Retinal pigment epithelial cell (primary cell): Measurements from ENCODE around the gene HHIPL1.

Experiments
- DNase-seq: peaks from one replicate; pipeline ENCODE4 v3.0.0-alpha.2; 2010; ENCODE audit warnings: low read depth
- H3K4me3 ChIP-seq: 2 replicates; pipeline ENCODE4 v1.5.1; 2011; ENCODE audit warnings: mild to moderate bottlenecking, low read length, control low read depth, moderate library complexity
- CTCF ChIP-seq: conservative IDR thresholded peaks from 2 replicates; pipeline ENCODE4 v1.5.1; 2011; ENCODE audit warnings: low read depth, low read length, control low read depth, inconsistent platforms

Gene HHIPL1

GRCh38 chr14:99718811-99719192, 73.9 kb downstream of the HHIPL1 start:
- no peak for TF ChIP-seq CTCF
- no peak for DNase-seq
- no peak overlapping the region for H3K4me3 ChIP-seq

GRCh38 chr14:99720941-99721791, 76.2 kb downstream of the HHIPL1 start:
- DNase-seq = no peak
- no peak overlapping the region for H3K4me3 ChIP-seq
- no peak for TF ChIP-seq CTCF

GRCh38 chr14:99721792-99722516, 77.0 kb downstream of the HHIPL1 start:
- no peak for DNase-seq
- no peak for TF ChIP-seq CTCF
- no peak overlapping the region for H3K4me3 ChIP-seq

- no peak for DNase-seq
- H3K4me3 ChIP-seq = no peak overlapping the region
- no peak for TF ChIP-seq CTCF
Observed at GRCh38 chr14:99722741-99723140, 77.8 kb downstream of the HHIPL1 start.

- TF ChIP-seq CTCF = no peak
- DNase-seq = no peak
- H3K4me3 ChIP-seq = no peak overlapping the region
Observed at GRCh38 chr14:99724196-99724891, 79.4 kb downstream of the HHIPL1 start.

- TF ChIP-seq CTCF = no peak
- DNase-seq = no peak
- H3K4me3 ChIP-seq = no peak overlapping the region
Observed at GRCh38 chr14:99724939-99725773, 80.2 kb downstream of the HHIPL1 start.
